NOMO-1 treated with dmso at 0.1 percent for 144 hours (cell line): ENCODE results near the gene NR1D1.
"Not testable (repeated sequence)": the region's sequence is repeated elsewhere in the genome, so short reads cannot be mapped to it uniquely, and the experiment has no call there.

Experiments used
- DNase-seq: peaks from one replicate; lab custom pipeline; 2025; ENCODE audit not compliant: unreplicated experiment; lab: John Stamatoyannopoulos, UW

Gene NR1D1

DNA sequence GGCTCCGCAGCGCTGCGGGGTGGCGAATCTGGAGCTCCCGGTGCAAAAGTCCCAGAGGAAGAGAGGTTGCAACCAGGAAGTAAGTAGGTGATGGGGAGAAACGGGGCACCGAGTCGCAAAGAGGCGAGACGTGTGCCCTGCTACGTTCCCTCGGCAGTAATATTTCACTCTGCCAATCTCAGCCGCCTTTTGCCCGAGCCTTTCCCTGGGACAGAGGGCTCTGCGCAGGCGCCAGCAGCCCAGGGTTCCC, at the start of gene NR1D1:
Gene NR1D1, minus strand, starts transcription at position 171 of the 250 bp plus-strand sequence. CDS start 495 bp downstream, outside the sequence.
- no peak for DNase-seq

DNA sequence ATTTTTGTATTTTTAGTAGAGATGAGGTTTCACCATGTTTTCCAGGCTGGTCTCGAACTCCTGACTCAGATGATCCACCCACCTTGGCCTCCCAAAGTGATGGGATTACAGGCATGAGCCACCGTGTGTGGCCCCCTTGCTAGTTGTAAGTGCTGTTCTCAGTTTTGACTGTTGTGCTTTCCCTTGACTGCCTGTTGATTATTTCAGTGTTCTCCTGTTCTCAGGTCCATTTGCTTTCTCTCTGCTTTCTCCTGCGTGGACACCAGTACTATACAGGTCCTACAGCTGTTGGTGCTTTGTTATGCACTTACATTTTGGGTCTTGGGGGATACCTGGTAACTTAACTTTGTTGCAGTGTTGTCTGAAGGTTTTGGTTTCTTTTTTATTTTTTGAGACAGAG, 48.1 kb upstream of the NR1D1 start:
- no peak for DNase-seq

DNA sequence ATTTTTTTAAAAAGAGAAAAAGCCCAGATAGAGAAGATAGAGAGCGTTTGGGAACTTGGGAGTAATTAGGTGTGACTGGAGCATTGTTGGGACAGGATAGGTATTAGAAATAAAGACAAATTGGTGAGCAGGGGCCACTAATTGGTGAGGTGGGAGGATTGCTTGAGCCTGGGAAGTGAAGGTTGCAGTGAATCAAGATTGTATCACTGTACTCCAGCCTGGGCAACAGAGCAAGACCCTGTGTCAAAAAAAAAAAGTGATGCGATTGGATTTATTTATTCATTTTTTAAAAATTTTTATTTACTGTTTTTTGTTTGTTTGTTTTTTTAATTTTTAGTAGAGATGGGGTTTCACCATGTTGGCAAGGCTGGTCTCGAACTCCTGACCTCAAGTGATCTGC, 45.1 kb upstream of the NR1D1 start:
- no peak for DNase-seq

DNA sequence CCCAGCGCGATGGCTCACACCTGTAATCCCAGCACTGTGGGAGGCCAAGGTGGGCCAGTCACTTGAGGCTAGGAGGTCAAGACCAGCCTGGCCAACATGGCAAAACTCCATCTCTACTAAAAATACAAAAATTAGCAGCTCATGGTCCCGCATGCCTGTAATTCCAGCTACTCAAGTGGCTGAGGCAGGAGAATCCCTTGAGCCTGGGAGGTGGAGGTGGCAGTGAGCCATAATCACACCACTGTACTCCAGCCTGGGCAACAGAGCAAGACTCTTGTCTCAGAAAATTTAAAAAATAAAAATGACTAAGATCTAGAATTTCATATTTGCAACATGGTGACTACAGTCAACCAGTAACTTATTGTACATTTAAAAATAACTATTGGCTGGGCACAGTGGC, 42.8 kb upstream of the NR1D1 start:
- DNase-seq, result not testable (repeated sequence)

DNA sequence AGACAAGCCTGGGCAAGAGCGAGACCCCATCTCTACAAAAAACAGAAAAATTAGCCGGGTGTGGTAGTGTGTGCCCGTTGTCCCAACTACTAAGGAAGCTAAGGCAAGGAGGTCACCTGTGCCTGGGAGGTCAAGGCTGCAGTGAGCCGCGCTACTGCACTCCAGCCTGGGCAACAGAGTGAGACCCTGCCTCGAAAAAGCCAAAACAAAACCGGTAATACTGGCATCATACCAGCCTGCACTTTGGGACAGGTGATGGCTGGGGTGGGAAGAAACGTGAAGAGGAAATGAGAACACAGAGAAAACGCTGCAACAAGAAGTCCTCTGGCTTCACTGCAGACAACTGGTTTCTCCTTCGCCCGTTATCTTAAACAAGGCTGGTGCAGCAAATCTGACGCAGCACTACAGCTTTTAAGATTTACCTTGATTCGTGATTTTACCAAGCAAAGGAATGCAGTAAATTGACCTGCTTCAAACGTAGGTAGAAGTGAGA, 39.2 kb upstream of the NR1D1 start:
- DNase-seq, result no peak

DNA sequence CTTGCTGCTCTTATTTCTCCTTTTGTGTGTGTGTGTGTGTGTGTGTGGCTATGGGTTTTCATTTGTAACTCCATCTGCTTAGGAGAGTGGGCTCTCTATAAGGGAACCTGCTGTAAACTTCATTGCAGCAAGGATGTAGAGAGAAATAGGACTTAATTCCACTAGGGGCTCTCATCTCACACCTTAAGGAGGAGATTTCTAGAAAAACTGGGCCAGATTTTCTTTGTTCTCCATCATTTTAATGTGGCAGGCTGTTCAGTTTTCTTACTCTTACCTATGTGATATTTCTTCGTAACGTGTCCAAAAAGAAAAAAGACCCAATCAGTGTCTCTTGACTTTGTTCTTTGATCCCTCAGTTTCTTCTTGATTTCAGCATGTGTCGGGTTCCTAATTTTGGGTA, 35.4 kb upstream of the NR1D1 start:
- no peak for DNase-seq

DNA sequence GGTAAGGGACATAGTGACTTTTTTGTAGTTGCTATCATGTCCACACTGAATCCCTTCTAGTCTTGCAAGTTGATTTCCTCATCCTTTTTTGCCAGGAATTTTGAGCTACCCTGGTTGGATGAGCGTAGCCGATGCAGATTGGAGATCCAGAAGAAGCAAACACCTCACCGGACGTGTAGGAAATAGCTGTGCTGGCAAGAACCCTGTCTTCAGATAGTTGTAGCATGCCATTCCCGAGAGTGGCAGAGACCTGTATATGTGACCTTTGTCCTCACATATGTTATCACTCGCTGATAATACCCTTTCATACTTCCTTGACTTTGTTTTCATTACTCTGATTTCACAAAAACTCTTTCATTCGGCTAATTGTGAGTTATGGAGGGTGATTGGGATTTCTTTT, 33.8 kb upstream of the NR1D1 start:
- no peak for DNase-seq

DNA sequence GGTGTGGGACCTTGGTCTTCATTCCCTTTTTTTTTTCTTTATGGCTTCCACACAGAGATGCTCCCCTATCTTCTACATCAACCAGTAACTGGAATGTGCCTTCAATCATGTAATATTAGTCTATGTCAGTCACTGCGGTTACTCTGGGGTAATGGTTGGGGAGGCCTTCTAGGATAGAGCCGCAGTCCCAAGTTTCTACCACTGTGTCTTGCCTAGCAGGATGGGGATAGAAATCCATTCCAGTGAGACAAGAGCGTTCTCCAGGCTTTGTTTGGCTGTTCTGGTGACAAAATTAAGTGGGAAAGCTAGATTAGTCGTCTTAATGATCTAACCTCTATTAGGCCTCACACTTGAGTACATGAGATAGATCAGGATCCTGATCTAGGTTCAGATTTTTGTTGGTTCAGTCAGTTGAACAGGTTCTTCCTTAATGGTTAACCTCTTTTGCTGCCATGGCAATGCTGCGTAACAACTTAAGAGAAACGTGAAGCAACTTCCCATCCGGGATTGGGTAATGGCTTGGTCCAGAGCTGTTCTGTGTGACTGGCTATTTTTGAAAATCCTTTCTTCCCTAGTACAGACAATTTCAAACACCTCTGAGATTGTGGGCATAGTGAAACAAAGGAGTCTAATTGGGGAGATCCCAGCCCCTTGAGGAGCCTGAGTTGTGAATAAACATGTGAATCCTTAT, 30.1 kb upstream of the NR1D1 start:
- peak; percentile 83 for DNase-seq

DNA sequence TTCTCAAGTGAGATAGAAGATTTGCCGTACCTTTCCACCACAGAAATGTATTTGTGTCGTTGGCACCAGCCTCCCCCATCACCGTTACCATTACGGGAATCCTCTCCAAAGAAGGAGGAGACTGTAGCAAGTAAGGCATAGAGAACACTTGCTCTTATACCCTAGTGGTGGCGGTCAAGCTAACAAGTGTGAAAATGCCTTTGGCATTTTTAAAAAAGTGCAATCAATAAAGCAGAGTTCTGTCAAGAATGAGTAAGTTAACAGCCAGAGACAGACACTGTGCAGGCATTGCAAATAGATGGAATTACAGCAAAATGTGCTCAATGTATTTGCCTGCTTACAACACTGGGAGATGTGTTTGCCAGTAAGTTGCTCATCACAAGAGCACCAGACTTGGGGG, 29.1 kb upstream of the NR1D1 start:
- no peak for DNase-seq

DNA sequence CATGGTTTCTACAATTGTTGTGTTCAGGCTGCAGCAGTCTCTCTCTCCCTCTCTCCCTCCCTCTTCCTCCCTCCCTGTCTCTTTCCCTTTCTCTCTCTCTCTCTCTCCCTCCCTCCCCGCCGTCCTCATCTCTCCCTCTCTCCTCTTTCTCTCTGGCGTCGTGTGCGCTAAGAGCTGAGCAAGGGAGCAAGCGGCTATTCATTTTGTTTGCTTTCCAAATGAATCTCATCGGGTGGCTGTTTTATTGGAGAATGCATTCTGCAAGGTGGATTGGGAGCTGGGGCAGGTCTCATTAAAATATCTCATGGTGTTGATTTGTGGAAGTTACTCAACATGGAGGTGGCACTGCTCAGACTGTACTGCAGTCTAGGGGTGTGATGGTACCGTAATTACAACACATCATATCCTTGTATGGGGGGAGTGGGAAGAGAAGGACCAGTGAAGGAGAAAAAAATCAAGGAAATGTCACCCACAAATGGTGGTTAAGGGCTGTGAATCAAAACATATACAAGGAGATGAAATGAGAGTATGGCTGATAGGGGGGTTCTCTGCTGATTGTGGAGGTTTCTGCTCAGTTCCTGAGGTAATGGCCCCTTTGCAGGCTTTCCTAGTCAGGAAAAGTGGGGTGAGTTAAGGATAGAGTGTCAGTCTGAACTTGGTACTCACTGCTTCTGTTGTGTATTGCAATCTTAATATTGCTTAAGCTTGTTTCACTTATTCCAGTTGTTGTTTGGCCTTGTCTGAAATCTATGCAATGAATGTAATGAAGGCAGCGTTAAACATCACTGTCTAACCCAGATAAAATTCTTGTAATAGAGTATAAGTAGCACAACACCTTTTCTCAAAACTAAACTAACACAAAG, 24.1 kb upstream of the NR1D1 start:
- DNase-seq, result no peak

DNA sequence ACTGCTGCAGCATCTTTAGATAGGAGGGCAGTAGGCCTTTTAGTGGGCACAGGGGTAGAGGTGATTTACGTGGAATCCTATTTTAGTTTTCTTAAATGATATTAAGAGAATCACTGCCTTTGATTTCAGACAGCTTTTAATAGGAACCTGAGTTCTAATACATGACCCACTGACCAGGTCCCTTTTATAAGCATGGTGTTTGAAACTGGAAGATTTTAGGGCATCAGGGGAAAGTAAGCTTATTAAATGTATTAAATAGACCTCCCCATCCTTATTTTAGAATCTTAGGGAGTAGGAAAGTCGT, 23.4 kb upstream of the NR1D1 start:
- no peak for DNase-seq

DNA sequence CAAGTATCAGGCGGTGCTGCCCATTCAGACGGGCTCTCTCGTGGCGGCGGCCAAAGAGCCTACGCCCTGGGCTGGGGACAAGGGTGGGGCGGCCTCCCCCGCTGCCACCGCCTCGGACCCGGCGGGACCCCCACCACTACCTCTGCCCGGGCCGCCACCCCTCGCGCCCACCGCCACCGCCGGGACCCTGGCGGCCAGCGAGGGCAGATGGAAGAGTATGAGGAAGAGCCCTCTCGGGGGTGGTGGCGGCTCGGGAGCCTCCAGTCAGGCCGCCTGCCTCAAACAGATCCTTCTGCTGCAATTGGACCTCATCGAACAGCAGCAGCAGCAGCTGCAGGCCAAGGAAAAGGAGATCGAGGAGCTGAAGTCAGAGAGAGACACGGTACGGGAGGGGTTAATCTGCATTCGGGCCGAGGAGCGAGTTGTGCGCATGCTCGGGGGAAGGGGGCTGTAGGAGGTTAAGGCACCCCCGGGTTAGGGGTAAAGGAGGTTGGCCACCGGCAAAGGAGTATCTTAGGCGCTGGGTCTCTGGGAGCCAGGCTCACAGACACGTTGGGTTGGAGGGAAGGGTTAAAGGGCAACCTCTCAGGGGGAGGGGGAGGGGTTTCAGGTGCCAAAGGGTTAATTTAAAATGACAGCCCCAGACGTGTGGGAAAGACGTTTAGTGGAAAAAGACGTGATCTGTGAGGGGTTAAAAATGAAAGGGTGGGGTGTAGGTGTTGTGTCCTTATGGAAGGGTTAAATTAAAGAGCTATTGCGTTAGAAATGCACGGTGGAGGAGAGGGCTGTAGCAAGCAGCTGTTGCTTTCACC, 22.8 kb upstream of the NR1D1 start:
- DNase-seq, result no peak

DNA sequence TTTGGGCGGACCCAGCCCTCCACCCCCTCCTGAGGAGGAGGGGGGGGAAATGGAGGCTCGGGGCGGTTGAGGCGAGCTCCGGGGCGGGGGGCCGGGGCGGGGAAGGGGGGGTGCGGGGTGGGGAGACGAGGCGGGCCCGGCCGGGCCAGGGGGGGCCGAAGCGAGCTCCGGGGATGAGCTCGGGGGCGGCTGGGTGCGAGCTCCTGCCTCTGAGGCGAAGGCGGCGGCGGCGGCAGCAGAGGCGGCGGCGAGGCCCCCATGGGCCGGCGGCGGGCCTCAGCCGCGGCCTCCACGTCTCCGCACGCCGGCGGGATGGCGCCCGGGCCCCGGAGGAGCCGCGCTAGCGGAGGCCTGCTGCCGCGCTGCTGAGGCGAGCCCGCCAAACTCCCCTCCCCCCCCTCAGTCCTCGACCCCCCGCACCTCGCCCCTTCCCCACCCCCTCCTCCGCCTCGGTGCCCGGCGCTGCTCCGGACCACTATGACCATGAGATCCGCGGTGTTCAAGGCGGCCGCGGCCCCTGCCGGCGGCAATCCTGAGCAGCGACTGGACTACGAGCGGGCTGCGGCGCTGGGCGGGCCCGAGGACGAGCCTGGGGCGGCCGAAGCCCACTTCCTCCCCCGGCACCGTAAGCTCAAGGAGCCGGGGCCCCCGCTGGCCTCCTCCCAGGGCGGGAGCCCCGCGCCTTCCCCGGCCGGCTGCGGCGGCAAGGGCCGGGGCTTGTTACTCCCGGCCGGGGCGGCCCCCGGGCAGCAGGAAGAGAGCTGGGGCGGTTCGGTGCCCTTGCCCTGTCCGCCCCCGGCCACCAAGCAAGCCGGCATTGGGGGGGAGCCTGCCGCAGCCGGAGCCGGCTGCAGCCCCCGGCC, 22.0 kb upstream of the NR1D1 start:
- no peak for DNase-seq

DNA sequence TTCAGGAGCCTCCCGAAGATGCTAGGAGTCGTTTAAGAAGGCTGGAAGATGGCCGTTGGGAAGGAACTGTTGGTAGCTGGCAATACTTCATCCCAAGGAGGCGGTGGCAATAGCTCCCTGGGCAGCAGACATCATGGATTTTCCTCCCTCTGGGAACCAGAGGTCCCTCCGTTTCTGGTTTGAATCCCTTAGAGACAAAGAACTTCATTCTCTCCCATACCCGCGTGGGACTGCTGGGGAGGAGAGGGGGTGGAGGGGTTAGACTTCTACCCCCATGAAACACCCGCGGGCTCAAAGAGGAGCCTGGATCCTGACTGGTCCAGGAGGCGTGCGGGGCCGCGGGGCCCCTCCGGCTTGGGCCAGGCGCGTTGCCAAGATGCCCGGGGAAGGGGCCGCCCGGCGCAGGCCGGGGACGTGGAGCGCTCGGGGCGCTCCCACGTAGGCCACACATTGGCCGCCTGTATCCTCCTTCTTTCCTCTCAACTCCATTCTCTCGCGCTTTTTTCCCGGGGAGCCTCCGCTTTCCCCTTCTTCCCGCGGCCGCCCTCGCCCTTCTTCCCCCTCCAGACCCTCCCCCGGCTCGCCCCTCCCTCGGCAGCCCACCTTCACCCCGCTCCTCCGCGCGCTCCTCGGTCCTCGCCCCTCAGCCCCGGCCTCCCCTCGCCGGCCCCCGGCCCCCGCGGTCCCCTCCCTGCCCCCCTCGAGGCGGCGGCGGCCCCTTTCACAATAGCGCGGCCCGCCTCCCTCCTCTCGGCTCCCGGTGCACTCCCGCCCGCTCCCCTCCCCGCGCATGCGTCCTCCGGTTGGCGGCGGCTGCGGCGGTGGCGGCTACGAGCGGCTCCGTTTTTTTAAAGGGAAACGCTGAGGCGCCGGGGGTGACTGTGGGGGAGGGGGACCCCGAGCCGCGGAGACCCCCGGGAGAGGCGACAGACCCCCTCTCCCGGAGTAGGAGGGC, 21.1 kb upstream of the NR1D1 start, which contains the start of gene MSL1:
Gene MSL1, plus strand, starts transcription at position 791 of the 955 bp plus-strand sequence. CDS start 642 bp downstream, outside the sequence.
- DNase-seq, result no peak

DNA sequence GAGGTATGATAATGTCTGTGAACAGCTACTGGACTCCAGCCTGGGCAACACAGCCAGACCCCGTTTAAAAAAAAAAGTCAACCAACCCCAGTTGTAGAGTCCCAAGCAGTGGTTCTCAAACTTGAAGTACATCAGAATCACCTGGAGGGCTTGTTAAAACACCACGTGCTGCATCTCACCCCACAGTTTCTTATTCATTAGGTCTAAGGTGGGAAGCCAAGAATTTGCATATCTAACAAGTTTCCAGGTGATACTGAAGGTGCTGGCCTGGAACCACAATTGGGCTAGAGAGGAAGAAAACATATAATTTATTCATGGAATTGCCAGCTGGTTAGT, 14.7 kb upstream of the NR1D1 start:
- no peak for DNase-seq

DNA sequence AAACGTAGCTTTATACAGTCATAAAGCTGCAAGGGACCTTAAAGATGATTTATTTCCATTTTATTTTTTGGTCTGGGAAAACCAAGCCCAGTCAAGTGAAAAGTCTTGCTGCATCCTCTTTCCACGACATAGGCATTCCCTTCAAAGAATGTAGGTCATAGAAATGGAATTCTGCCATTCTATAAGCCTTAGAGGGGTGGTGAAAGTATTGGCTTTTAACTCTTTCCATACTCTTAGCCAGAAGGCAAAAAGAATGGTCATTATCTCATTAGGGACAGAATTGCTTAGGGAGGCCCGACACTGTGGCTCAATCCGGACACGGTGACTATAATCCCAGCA, 13.5 kb upstream of the NR1D1 start:
- DNase-seq, result no peak

DNA sequence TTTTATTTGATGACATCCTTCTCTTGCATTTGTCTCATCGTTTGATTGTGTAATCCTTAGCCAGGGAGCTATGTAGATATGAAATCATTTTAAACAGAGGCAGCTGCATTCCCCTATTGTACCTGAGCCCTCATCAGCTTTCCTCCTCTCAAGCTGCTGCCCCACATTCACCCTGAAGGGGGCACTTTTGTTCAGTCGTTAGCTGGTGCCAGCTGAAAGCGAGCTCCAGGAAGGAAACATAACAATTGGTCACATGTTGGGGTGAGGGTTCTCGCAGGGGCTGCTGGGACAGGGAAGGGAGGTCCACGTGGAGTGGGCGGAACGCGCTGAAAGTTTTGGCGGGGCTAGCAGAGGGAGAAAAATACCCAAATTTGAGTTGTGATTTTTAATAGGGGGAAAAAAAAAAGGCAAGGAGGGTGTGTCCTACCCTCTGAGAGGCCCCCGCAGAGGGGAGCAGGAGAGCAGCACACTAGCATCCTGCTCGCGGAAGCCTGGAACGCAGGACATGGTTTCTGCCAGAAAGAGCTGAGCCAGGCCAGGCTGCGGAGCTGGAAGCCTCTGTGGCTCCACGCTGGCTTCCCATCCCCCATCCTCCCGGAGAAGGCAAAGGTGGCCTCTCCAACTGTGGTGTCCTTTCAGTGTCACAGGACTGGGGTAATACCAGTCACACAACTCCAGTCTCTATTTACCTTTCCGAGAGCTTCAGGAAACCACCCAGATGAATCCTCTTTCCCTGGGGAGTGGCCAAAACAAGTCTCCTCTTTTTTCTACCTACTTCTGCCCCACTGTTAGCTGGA, 12.9 kb upstream of the NR1D1 start:
- DNase-seq, result peak; percentile 97

DNA sequence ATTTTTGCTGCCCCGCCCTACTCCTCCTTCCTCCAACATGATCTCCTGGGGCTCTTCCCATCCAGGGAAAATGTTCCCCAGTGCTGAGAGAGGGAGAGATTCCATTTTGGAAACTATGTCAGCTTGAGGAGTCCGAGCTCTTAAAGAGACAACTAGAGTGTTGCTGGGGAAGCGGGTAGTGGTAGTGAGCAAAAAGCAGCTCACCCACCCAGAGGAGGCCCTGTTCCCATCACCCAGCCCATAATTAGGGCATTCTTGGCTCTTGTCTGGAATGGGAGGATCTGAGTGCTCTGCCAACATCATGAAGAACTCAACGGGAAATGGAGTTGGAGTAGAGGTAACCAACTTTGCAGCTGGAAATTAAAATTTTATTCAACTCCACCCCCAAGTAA, 12.3 kb upstream of the NR1D1 start:
- DNase-seq, result no peak

DNA sequence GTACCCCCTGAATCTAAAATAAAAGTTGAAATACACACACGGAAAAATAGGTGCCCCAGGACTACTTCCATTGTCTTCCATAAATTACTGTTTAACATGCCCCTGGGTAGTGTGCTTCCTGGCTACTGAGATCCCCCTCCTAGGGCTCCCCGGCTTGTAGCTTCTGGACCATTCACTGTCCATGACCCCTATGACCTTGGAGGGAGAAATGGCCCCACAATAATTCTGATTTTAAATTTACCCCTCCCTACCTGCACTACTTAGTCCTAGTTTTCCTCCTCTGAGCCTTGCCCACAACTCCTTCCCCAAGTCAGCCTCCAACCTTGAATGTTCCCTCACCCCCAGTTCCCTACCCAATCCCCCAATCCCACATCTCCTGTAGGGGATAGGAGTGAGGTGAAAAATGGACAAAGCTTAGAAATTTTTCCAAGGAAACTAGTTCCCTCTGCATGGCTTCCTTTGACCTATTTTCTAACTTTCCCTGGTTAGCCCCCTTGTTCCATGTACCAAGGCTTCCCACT, 11.9 kb upstream of the NR1D1 start:
- no peak for DNase-seq
